HG02798 (cell line): ENCODE measurements around the gene ATOX1.
"Not testable (repeated sequence)": the region's sequence is repeated elsewhere in the genome, so short reads cannot be mapped to it uniquely, and the experiment has no call there.

Experiments
- ATAC-seq: cut with Tn5 transposase; IDR thresholded peaks from one replicate; pipeline ENCODE4 v1.9.1; 2021; ENCODE audit warnings: mild to moderate bottlenecking; ENCODE audit not compliant: unreplicated experiment, poor library complexity

The ATOX1 gene

GRCh38 chr5:151703780-151704179, 54.7 kb downstream of the ATOX1 start:
- no peak for ATAC-seq

GRCh38 chr5:151703227-151703626, 55.2 kb downstream of the ATOX1 start:
- peak; percentile 94 for ATAC-seq

GRCh38 chr5:151700820-151701219, 57.6 kb downstream of the ATOX1 start:
- peak; percentile 49 for ATAC-seq

- peak; percentile 27 for ATAC-seq
Measured at GRCh38 chr5:151700296-151700695, 58.1 kb downstream of the ATOX1 start.

GRCh38 chr5:151699071-151699901, 59.1 kb downstream of the ATOX1 start:
- no peak for ATAC-seq

GRCh38 chr5:151698081-151698480, 60.4 kb downstream of the ATOX1 start:
- ATAC-seq, result not testable (repeated sequence)

- no peak for ATAC-seq
Measured at GRCh38 chr5:151697452-151697851, 61.0 kb downstream of the ATOX1 start.

GRCh38 chr5:151696470-151697061, 61.9 kb downstream of the ATOX1 start:
- ATAC-seq, result no peak

GRCh38 chr5:151695464-151695863, 63.0 kb downstream of the ATOX1 start:
- ATAC-seq, result no peak

GRCh38 chr5:151694035-151694485, 64.4 kb downstream of the ATOX1 start:
- ATAC-seq, result no peak
